GM12878 (cell line): ENCODE results near the gene MDFIC. TPM values are rescaled to one million over a fixed set of nuclear protein-coding genes. Genes with fewer than 3 reads are reported as not detected.

Experiments
- ATAC-seq: fragments of 200-7000 bp; cut with Tn5 transposase; 3 replicates; pipeline ENCODE4 v1.9.1; 2020; ENCODE audit warnings: mild to moderate bottlenecking, moderate library complexity
- BruUV-seq: library from RNA; stranded (reverse); fragments of 400-500 nt; replicated peaks from 2 replicates; lab custom pipeline; 2021; lab: Mats Ljungman, UMichigan
- CTCF ChIA-PET: fragments of 300-600 bp; sonication (Branson Sonifier 250); formaldehyde crosslinking; extraction: SDS; loops from one replicate; lab custom pipeline; 2021; ENCODE audit warnings: inconsistent platforms; lab: Yijun Ruan, JAX
- POLR2A ChIA-PET: fragments of 350-600 bp; formaldehyde crosslinking; extraction: SDS; loops from one replicate; lab custom pipeline; 2021; ENCODE audit warnings: inconsistent platforms; lab: Charles Lee
- RAD21 ChIA-PET: fragments of 300-600 bp; sonication (Branson Sonifier 250); formaldehyde crosslinking; loops from one replicate; lab custom pipeline; 2023; ENCODE audit warnings: antibody characterized with exemption; ENCODE audit not compliant: unreplicated experiment; lab: Charles Lee
- SMC1A ChIA-PET: fragments of 300-600 bp; sonication (Branson Sonifier 250); formaldehyde crosslinking; loops from one replicate; lab custom pipeline; 2023; ENCODE audit not compliant: unreplicated experiment, uncharacterized antibody; lab: Charles Lee
- DNase-seq: peaks from one replicate; pipeline ENCODE4 v3.0.0-alpha.2; 2011; ENCODE audit warnings: low read depth, low spot score
- FAIRE-seq: peaks from 3 replicates; lab custom pipeline; 2011; peaks lifted over from hg19 to GRCh38; lab: Jason Lieb, UNC
- H2AFZ ChIP-seq: 2 replicates; pipeline ENCODE4 v1.6.0; 2011; ENCODE audit warnings: low read depth, low read length, control low read depth; ENCODE audit not compliant: control insufficient read depth
- H3K27ac ChIP-seq: 2 replicates; pipeline ENCODE4 v1.5.1; 2011; ENCODE audit warnings: control low read depth; ENCODE audit not compliant: control insufficient read depth, insufficient read depth
- H3K27me3 ChIP-seq, 2 experiments: replicated peaks in 1 of 2; 2 replicates each; pipeline versions ENCODE4 v1.6.0 to v1.6.1; 2011; ENCODE audit warnings: low read length in 1 of 2; ENCODE audit not compliant: control insufficient read depth in 2 of 2, insufficient read depth in 2 of 2
- H3K36me3 ChIP-seq, 2 experiments: 2 replicates each; pipeline ENCODE4 v1.5.1; 2011; ENCODE audit warnings: low read length in 1 of 2; ENCODE audit not compliant: control insufficient read depth in 2 of 2, insufficient read depth in 2 of 2
- H3K4me1 ChIP-seq: 2 replicates; pipeline ENCODE4 v1.6.1; 2011; ENCODE audit warnings: mild to moderate bottlenecking, low read length, moderate library complexity, mixed read lengths; ENCODE audit not compliant: control insufficient read depth, insufficient read depth
- H3K4me2 ChIP-seq: 2 replicates; pipeline ENCODE4 v1.6.0; 2011; ENCODE audit warnings: control low read depth; ENCODE audit not compliant: control insufficient read depth, insufficient read depth
- H3K4me3 ChIP-seq: fragments of 200-600 bp; sonication (generic); 2 replicates; pipeline ENCODE4 v1.5.1; 2016
- H3K79me2 ChIP-seq: 2 replicates; pipeline ENCODE4 v1.6.0; 2011; ENCODE audit warnings: low read length; ENCODE audit not compliant: control insufficient read depth, insufficient read depth
- H3K9ac ChIP-seq: 2 replicates; pipeline ENCODE4 v1.8.0; 2011; ENCODE audit warnings: low read length, control low read depth, mixed read lengths; ENCODE audit not compliant: control insufficient read depth, insufficient read depth
- H3K9me3 ChIP-seq: replicated peaks from 3 replicates; pipeline ENCODE4 v1.5.1; 2011; ENCODE audit warnings: mild to moderate bottlenecking, low read length; ENCODE audit not compliant: control insufficient read depth, insufficient read depth
- H4K20me1 ChIP-seq: 2 replicates; pipeline ENCODE4 v1.6.0; 2011; ENCODE audit not compliant: control insufficient read depth, insufficient read depth
- BCLAF1 ChIP-seq: fragments of 450-650 bp; IDR thresholded peaks from 2 replicates; pipeline ENCODE4 v1.6.1; 2017; ENCODE audit warnings: antibody characterized with exemption, mild to moderate bottlenecking, moderate library complexity
- CREM ChIP-seq: IDR thresholded peaks from 2 replicates; pipeline ENCODE4 v1.6.1; 2014; ENCODE audit warnings: antibody characterized with exemption, low read depth
- EP300 ChIP-seq, 2 experiments: fragments of 150-350 bp in 1 of 2; IDR thresholded peaks; 2 replicates each; pipeline ENCODE4 v1.6.1; 2011 to 2012; ENCODE audit warnings: low read depth in 2 of 2, low read length in 2 of 2, borderline replicate concordance in 1 of 2, improper control_type of control experiment in 1 of 2, inconsistent platforms in 1 of 2; ENCODE audit not compliant: control insufficient read depth in 1 of 2
- JUNB ChIP-seq: IDR thresholded peaks from 2 replicates; pipeline ENCODE4 v1.6.1; 2016; ENCODE audit warnings: antibody characterized with exemption, mild to moderate bottlenecking
- LARP7 ChIP-seq: fragments of 450-650 bp; IDR thresholded peaks from 2 replicates; pipeline ENCODE4 v1.6.1; 2017; ENCODE audit warnings: mild to moderate bottlenecking
- NFXL1 ChIP-seq: fragments of 450-650 bp; IDR thresholded peaks from 2 replicates; pipeline ENCODE4 v1.6.1; 2017; ENCODE audit warnings: antibody characterized with exemption, mild to moderate bottlenecking, borderline replicate concordance
- PBX3 ChIP-seq: IDR thresholded peaks from 2 replicates; pipeline ENCODE4 v1.6.1; 2011; ENCODE audit warnings: mild to moderate bottlenecking, low read depth, low read length, moderate library complexity; ENCODE audit not compliant: insufficient replicate concordance
- PKNOX1 ChIP-seq: fragments of 450-650 bp; IDR thresholded peaks from 2 replicates; pipeline ENCODE4 v1.6.1; 2016; ENCODE audit warnings: mild to moderate bottlenecking
- TARDBP ChIP-seq: IDR thresholded peaks from 2 replicates; pipeline ENCODE4 v1.6.1; 2016; ENCODE audit warnings: borderline replicate concordance
- ZBED1 ChIP-seq: IDR thresholded peaks from 2 replicates; pipeline ENCODE4 v1.6.1; 2016; ENCODE audit warnings: borderline replicate concordance
- ZNF592 ChIP-seq: fragments of 450-650 bp; IDR thresholded peaks from 2 replicates; pipeline ENCODE4 v1.6.1; 2017; ENCODE audit warnings: mild to moderate bottlenecking, moderate library complexity
- WGBS: methylation state at CpG from one replicate; pipeline ENCODE4 v1.1.6; 2016; ENCODE audit warnings: low lambda C conversion rate; ENCODE audit not compliant: insufficient replicate concordance, insufficient coverage; ENCODE audit errors: missing lambda C conversion rate; 5-methylcytosine and 5-hydroxymethylcytosine counted together
- in situ Hi-C: fragments of 300-500 bp; cut with MboI; formaldehyde crosslinking; loops from 9 replicates; pipeline ENCODE4 v1.14.3; 2018; ENCODE audit warnings: mixed read lengths
- intact Hi-C: fragments of 100-400 bp; cut with micrococcal nuclease; formaldehyde crosslinking; loops from one replicate; pipeline ENCODE4 v1.14.2; 2022; ENCODE audit not compliant: unreplicated experiment
- polyA plus RNA-seq, 11 experiments: library from polyadenylated mRNA; depleted of rRNA in 4 of 11; unstranded in 6 of 11; stranded (reverse) in 5 of 11; fragments of >200 nt; fragmentation: Nextera tagmentation in 4 of 11; fragmentation: Illumina TruSeq in 1 of 11; extraction: Ambion mirVana in 4 of 11; extraction: Trizol in 1 of 11; gene quantifications; 1 replicate in 1 of 11; 2 replicates in 10 of 11; pipeline versions ENCODE4 v1.2.1 to v1.2.3, GENCODE V29; 2011 to 2016; ENCODE audit warnings: inconsistent platforms in 2 of 11, missing spikeins in 2 of 11, low read depth in 1 of 11
- total RNA-seq, 4 experiments: library from RNA; depleted of rRNA in 3 of 4; stranded (reverse); fragments of >200 nt in 3 of 4; fragmentation: Illumina TruSeq in 1 of 4; extraction: Trizol in 1 of 4; gene quantifications; 2 replicates each; pipeline versions ENCODE4 v1.2.1 to v1.2.3, GENCODE V29; 2013 to 2021

The MDFIC gene
- total and polyA plus RNA-seq, 10 of the 15 experiments (the other 5 are each of a cell fraction or from before 2014, with no cell fraction given), result 7.3 to 58.4 (median 40.0) TPM

- H3K79me2 ChIP-seq, result peaks cover 70% of the 10 kb centered on the region
- H4K20me1 ChIP-seq, result no peaks in the 10 kb centered on the region
- no peak for DNase-seq
- no peaks in the 10 kb centered on the region; the same call in 1 of the 3 replicates for H3K9me3 ChIP-seq
- BruUV-seq, result no TSS peak
- 47% methylated on average over 5 of the region's 5 CpGs for WGBS
- in situ Hi-C loops (no loop called here), intact Hi-C loops (no loop called here)
- ChIA-PET CTCF (interaction anchor here (1.0 to 4.7 kb wide), 5 partner anchors 16 to 76 kb away, joined by 3 to 107 read pairs (median 4); no protein-coding TSS in a partner anchor), POLR2A (interaction anchor here (1.2 kb wide), 1 partner anchor 17 kb away, joined by 4 read pairs; no protein-coding TSS in a partner anchor), RAD21 (interaction anchor here (0.6 to 5.5 kb wide), 4 partner anchors 18 to 124 kb away, joined by 3 to 109 read pairs (median 7); no protein-coding TSS in a partner anchor), SMC1A (interaction anchor here (0.9 to 15.8 kb wide), 10 partner anchors 9 to 107 kb away, joined by 3 to 154 read pairs (median 4); no protein-coding TSS in a partner anchor)
- TF ChIP-seq NFXL1, result no peak
- TF ChIP-seq CREM, result no peak
- no peak for TF ChIP-seq ZBED1
- no peak for TF ChIP-seq LARP7
- no peak for TF ChIP-seq ZNF592
- TF ChIP-seq JUNB, result no peak
- TF ChIP-seq EP300 (IDR thresholded peaks at IDR 0.05; ENCODE audit: borderline replicate concordance in 1 of 2, control insufficient read depth in 1 of 2, low read depth in 2 of 2, low read length in 2 of 2), result no peak
- no peak for TF ChIP-seq BCLAF1
- TF ChIP-seq PKNOX1, result no peak
- no peak for TF ChIP-seq PBX3
- no peak for TF ChIP-seq TARDBP
- peak; percentile 22 for ATAC-seq
- H3K9ac ChIP-seq, result no peak overlapping the region; the same call in 1 of the 2 replicates
- H3K4me2 ChIP-seq, result peak overlapping the region; percentile 84
- no peak overlapping the region for H2AFZ ChIP-seq
- peak overlapping the region; percentile 51; the same call in 1 of the 2 replicates for H3K4me3 ChIP-seq
- peaks cover 34% of the 10 kb centered on the region for H3K4me1 ChIP-seq
- H3K36me3 ChIP-seq, result peaks cover 2 to 11% of the 10 kb centered on the region in 2 experiments; a peak in 3 of 4 replicates
- no peak for FAIRE-seq
- no peaks in the 10 kb centered on the region for H3K27me3 ChIP-seq
- peak overlapping the region; percentile 21 for H3K27ac ChIP-seq
Measured at GRCh38 chr7:114941692-114942091, 19.8 kb downstream of the MDFIC start.
